HEK293 (cell line): ENCODE results near the gene UFSP1.

Experiments
- BCL11B ChIP-seq: fragments of 450-650 bp; formaldehyde crosslinking; IDR thresholded peaks from 2 replicates; pipeline ENCODE4 v1.5.1; 2016; ENCODE audit warnings: low read depth, missing biosample characterization, missing genetic modification characterization
- BCL6B ChIP-seq: fragments of 450-650 bp; formaldehyde crosslinking; IDR thresholded peaks from 2 replicates; pipeline ENCODE4 v1.5.1; 2017; ENCODE audit warnings: missing biosample characterization, missing genetic modification characterization
- PBX3 ChIP-seq: sonication (generic); formaldehyde crosslinking; IDR thresholded peaks from 2 replicates; pipeline ENCODE4 v1.8.1; 2022; ENCODE audit warnings: mild to moderate bottlenecking, moderate library complexity, missing genetic modification reagents
- RBAK ChIP-seq: fragments of 450-650 bp; formaldehyde crosslinking; IDR thresholded peaks from 2 replicates; pipeline ENCODE4 v1.5.1; 2016; ENCODE audit warnings: missing biosample characterization, missing genetic modification characterization
- YY1 ChIP-seq: fragments of 450-650 bp; formaldehyde crosslinking; IDR thresholded peaks from 2 replicates; pipeline ENCODE4 v1.5.1; 2018; ENCODE audit warnings: missing biosample characterization, missing genetic modification characterization
- ZBTB1 ChIP-seq: fragments of 450-650 bp; formaldehyde crosslinking; IDR thresholded peaks from 2 replicates; pipeline ENCODE4 v1.5.1; 2016; ENCODE audit warnings: missing biosample characterization, missing genetic modification characterization
- ZBTB48 ChIP-seq: fragments of 450-650 bp; formaldehyde crosslinking; IDR thresholded peaks from 2 replicates; pipeline ENCODE4 v1.5.1; 2016; ENCODE audit warnings: missing biosample characterization, missing genetic modification characterization
- ZBTB8A ChIP-seq: fragments of 450-650 bp; formaldehyde crosslinking; IDR thresholded peaks from 2 replicates; pipeline ENCODE4 v1.5.1; 2016; ENCODE audit warnings: missing biosample characterization, missing genetic modification characterization
- ZEB2 ChIP-seq: fragments of 450-650 bp; formaldehyde crosslinking; IDR thresholded peaks from 2 replicates; pipeline ENCODE4 v1.5.1; 2016; ENCODE audit warnings: missing biosample characterization, missing genetic modification characterization
- ZNF121 ChIP-seq: fragments of 450-650 bp; formaldehyde crosslinking; IDR thresholded peaks from 2 replicates; pipeline ENCODE4 v1.5.1; 2016; ENCODE audit warnings: missing biosample characterization, missing genetic modification characterization
- ZNF148 ChIP-seq: fragments of 450-650 bp; formaldehyde crosslinking; IDR thresholded peaks from 2 replicates; pipeline ENCODE4 v1.5.0; 2017; ENCODE audit warnings: missing biosample characterization, missing genetic modification characterization, borderline replicate concordance
- ZNF174 ChIP-seq: fragments of 450-650 bp; formaldehyde crosslinking; IDR thresholded peaks from 2 replicates; pipeline ENCODE4 v1.5.0; 2017; ENCODE audit warnings: missing biosample characterization, mild to moderate bottlenecking, missing genetic modification characterization
- ZNF19 ChIP-seq: fragments of 450-650 bp; formaldehyde crosslinking; IDR thresholded peaks from 2 replicates; pipeline ENCODE4; 2016; ENCODE audit warnings: missing biosample characterization, missing genetic modification characterization, low read depth
- ZNF202 ChIP-seq: fragments of 450-650 bp; formaldehyde crosslinking; IDR thresholded peaks from 2 replicates; pipeline ENCODE4 v1.5.1; 2016; ENCODE audit warnings: missing biosample characterization, missing genetic modification characterization, borderline replicate concordance
- ZNF214 ChIP-seq: fragments of 450-650 bp; formaldehyde crosslinking; IDR thresholded peaks from 2 replicates; pipeline ENCODE4 v1.5.1; 2017; ENCODE audit warnings: missing biosample characterization, mild to moderate bottlenecking, missing genetic modification characterization, borderline replicate concordance
- ZNF23 ChIP-seq: fragments of 450-650 bp; formaldehyde crosslinking; IDR thresholded peaks from 2 replicates; pipeline ENCODE4 v1.5.1; 2016; ENCODE audit warnings: missing biosample characterization, missing genetic modification characterization, borderline replicate concordance
- ZNF280D ChIP-seq: fragments of 450-650 bp; formaldehyde crosslinking; IDR thresholded peaks from 2 replicates; pipeline ENCODE4 v1.5.1; 2016; ENCODE audit warnings: missing biosample characterization, missing genetic modification characterization
- ZNF302 ChIP-seq: fragments of 450-650 bp; formaldehyde crosslinking; IDR thresholded peaks from 2 replicates; pipeline ENCODE4 v1.5.1; 2016; ENCODE audit warnings: missing biosample characterization, missing genetic modification characterization, low read depth
- ZNF341 ChIP-seq: fragments of 450-650 bp; formaldehyde crosslinking; IDR thresholded peaks from 2 replicates; pipeline ENCODE4; 2016; ENCODE audit warnings: low read depth, missing biosample characterization, missing genetic modification characterization
- ZNF530 ChIP-seq: fragments of 450-650 bp; formaldehyde crosslinking; IDR thresholded peaks from 2 replicates; pipeline ENCODE4 v1.5.1; 2016; ENCODE audit warnings: low read depth, missing biosample characterization, missing genetic modification characterization
- ZNF548 ChIP-seq: fragments of 450-650 bp; formaldehyde crosslinking; IDR thresholded peaks from 2 replicates; pipeline ENCODE4 v1.5.1; 2016; ENCODE audit warnings: missing biosample characterization, missing genetic modification characterization
- ZNF549 ChIP-seq: fragments of 450-650 bp; IDR thresholded peaks from 2 replicates; pipeline ENCODE4 v1.5.1; 2018; ENCODE audit warnings: missing biosample characterization, missing genetic modification characterization, mild to moderate bottlenecking, inconsistent platforms, moderate library complexity
- ZNF560 ChIP-seq: fragments of 450-650 bp; formaldehyde crosslinking; IDR thresholded peaks from 2 replicates; pipeline ENCODE4 v1.5.1; 2017; ENCODE audit warnings: missing biosample characterization, missing genetic modification characterization, borderline replicate concordance
- ZNF561 ChIP-seq: fragments of 450-650 bp; IDR thresholded peaks from 2 replicates; pipeline ENCODE4 v1.5.1; 2018; ENCODE audit warnings: missing biosample characterization, missing genetic modification characterization, borderline replicate concordance
- ZNF580 ChIP-seq: fragments of 450-650 bp; formaldehyde crosslinking; IDR thresholded peaks from 2 replicates; pipeline ENCODE4 v1.5.1; 2016; ENCODE audit warnings: missing biosample characterization, missing genetic modification characterization
- ZNF692 ChIP-seq: fragments of 450-650 bp; formaldehyde crosslinking; IDR thresholded peaks from 2 replicates; pipeline ENCODE4 v1.5.1; 2016; ENCODE audit warnings: missing biosample characterization, missing genetic modification characterization
- ZSCAN23 ChIP-seq: fragments of 450-650 bp; formaldehyde crosslinking; IDR thresholded peaks from 2 replicates; pipeline ENCODE4 v1.5.1; 2016; ENCODE audit warnings: missing biosample characterization, missing genetic modification characterization
- ZSCAN4 ChIP-seq: fragments of 450-650 bp; formaldehyde crosslinking; IDR thresholded peaks from 2 replicates; pipeline ENCODE4 v1.5.1; 2017; ENCODE audit warnings: missing biosample characterization, missing genetic modification characterization
- ZXDB ChIP-seq: fragments of 450-650 bp; formaldehyde crosslinking; IDR thresholded peaks from 2 replicates; pipeline ENCODE4 v1.5.1; 2016; ENCODE audit warnings: missing biosample characterization, missing genetic modification characterization

UFSP1 gene

GRCh38 chr7:100894860-100895700 lies 5.6 kb upstream of the UFSP1 start (continued):
- TF ChIP-seq YY1 (tag by site-specific recombination) (no peak), ZNF692 (tag by site-specific recombination) (no peak), PBX3 (no peak), ZNF174 (tag by site-specific recombination) (no peak), ZNF561 (tag by site-specific recombination) (no peak), ZSCAN23 (tag by site-specific recombination) (no peak), ZNF19 (no peak), ZNF580 (tag by site-specific recombination) (no peak), RBAK (tag by site-specific recombination) (no peak), ZNF560 (no peak), ZNF548 (no peak), ZNF214 (tag by site-specific recombination) (no peak), ZNF202 (tag by site-specific recombination) (no peak), ZBTB48 (peak; percentile 29; the same call in 1 of the 2 replicates), BCL11B (tag by site-specific recombination) (0 out of 2 replicates have a peak, but pooled peaks have one; percentile 16), ZNF302 (tag by site-specific recombination) (no peak), ZXDB (tag by site-specific recombination) (peak; percentile 78), ZNF280D (tag by site-specific recombination) (no peak), ZNF549 (tag by site-specific recombination) (no peak), ZNF23 (tag by site-specific recombination) (no peak), ZEB2 (tag by site-specific recombination) (peak; percentile 71; the same call in 1 of the 2 replicates), ZBTB1 (tag by site-specific recombination) (no peak), BCL6B (no peak), ZSCAN4 (tag by site-specific recombination) (no peak), ZNF121 (tag by site-specific recombination) (no peak), ZNF530 (tag by site-specific recombination) (no peak), ZBTB8A (tag by site-specific recombination) (peak; percentile 95), ZNF341 (tag by site-specific recombination) (peak; percentile 68), ZNF148 (tag by site-specific recombination) (no peak)
